OCI-LY3 (cell line): ENCODE results near the gene BOC.

Experiments
- EZH2phosphoT487 ChIP-seq: fragments of 200-600 bp; shearing (Covaris generic); IDR thresholded peaks from 2 replicates; pipeline ENCODE4 v1.6.1; 2018; ENCODE audit warnings: antibody characterized with exemption, mixed run types, low read depth
- TF ChIP-seq, protein P1 (sequence below): fragments of 200-600, 300-600 bp; sonication (generic); IDR thresholded peaks from 2 replicates; pipeline ENCODE4 v1.5.1; 2014; ENCODE audit warnings: antibody characterized with exemption, low read length, low read depth

DNA sequence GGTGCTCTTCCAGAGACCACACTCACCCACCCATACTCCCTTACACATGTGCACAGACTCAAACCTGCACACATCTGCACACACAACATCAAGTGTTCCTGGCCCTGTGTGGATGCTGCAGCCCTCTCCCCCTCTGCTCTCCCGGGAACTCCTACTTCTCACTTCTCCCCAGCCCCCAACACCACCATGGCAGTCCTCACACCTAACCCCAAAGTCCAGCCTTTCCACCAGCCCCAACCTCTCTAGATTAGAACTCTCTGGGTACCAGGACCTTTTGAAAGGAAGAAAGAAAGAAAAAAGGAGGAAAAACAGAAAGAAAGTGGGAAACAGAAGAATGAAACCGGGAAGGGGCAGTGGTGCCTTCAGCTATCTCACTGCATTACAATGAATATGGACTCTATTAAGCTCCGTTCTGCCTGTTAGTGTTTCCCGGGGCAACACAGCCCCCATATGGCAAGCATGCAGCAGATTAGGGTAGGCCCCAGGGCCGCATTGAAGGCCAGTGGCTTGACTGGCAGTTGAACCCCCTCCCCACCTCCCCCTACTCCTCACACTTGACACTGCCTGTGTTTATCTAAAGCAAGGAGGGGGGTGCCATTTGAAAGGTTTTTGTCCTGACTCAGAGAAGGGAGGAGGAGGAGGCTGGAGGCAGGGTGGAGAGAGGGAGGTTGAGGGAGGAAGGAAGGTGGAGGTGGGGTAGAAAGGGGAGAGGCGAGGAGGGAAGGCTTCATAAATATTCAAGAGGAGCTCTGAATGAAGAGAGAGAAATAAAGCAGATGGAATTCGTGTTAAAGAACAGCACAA lies 30.1 kb downstream of the BOC start:
- TF ChIP-seq, protein P1, sequence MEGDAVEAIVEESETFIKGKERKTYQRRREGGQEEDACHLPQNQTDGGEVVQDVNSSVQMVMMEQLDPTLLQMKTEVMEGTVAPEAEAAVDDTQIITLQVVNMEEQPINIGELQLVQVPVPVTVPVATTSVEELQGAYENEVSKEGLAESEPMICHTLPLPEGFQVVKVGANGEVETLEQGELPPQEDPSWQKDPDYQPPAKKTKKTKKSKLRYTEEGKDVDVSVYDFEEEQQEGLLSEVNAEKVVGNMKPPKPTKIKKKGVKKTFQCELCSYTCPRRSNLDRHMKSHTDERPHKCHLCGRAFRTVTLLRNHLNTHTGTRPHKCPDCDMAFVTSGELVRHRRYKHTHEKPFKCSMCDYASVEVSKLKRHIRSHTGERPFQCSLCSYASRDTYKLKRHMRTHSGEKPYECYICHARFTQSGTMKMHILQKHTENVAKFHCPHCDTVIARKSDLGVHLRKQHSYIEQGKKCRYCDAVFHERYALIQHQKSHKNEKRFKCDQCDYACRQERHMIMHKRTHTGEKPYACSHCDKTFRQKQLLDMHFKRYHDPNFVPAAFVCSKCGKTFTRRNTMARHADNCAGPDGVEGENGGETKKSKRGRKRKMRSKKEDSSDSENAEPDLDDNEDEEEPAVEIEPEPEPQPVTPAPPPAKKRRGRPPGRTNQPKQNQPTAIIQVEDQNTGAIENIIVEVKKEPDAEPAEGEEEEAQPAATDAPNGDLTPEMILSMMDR: no peak
- TF ChIP-seq EZH2phosphoT487: no peak
